ENCODE data around the gene BCAR1.
"Not testable (repeated sequence)": the region's sequence is repeated elsewhere in the genome, so short reads cannot be mapped to it uniquely, and the experiment has no call there.

The BCAR1 gene

GRCh38 chr16:75224306-75225082 lies 26.9 kb downstream of the BCAR1 start:
- DNase-seq: no peak
- TF ChIP-seq POLR2A (IDR thresholded peaks at IDR 0.05; ENCODE audit: low read length) (no peak), GATA1 (IDR thresholded peaks at IDR 0.05; ENCODE audit: low read depth, low read length) (no peak)

GRCh38 chr16:75223129-75223528 lies 28.3 kb downstream of the BCAR1 start:
- DNase-seq: not testable (repeated sequence)

- DNase-seq: no peak
- no peak for TF ChIP-seq POLR2A (IDR thresholded peaks at IDR 0.05; ENCODE audit: low read length)
- no peak for TF ChIP-seq GATA1 (IDR thresholded peaks at IDR 0.05; ENCODE audit: low read depth, low read length)
These were observed 29.1 kb downstream of the BCAR1 start for GRCh38 chr16:75222271-75222783.

GRCh38 chr16:75219838-75220237 lies 31.6 kb downstream of the BCAR1 start:
- TF ChIP-seq POLR2A (IDR thresholded peaks at IDR 0.05; ENCODE audit: low read length) (no peak), GATA1 (IDR thresholded peaks at IDR 0.05; ENCODE audit: low read depth, low read length) (no peak)
- DNase-seq: no peak

- DNase-seq: no peak
- TF ChIP-seq GATA1 (IDR thresholded peaks at IDR 0.05; ENCODE audit: low read depth, low read length) (no peak), POLR2A (IDR thresholded peaks at IDR 0.05; ENCODE audit: low read length) (no peak)
These were observed 32.3 kb downstream of the BCAR1 start for GRCh38 chr16:75219088-75219487.

- DNase-seq: no peak
- TF ChIP-seq GATA1 (IDR thresholded peaks at IDR 0.05; ENCODE audit: low read depth, low read length) (no peak), POLR2A (IDR thresholded peaks at IDR 0.05; ENCODE audit: low read length) (no peak)
These were observed 33.0 kb downstream of the BCAR1 start, which contains the start of gene CTRB1 for GRCh38 chr16:75218256-75219076. CTRB1 (plus strand) TSS chr16:75218988; CDS start chr16:75219008, 20 bp downstream.

GRCh38 chr16:75217389-75217851 lies 34.0 kb downstream of the BCAR1 start:
- TF ChIP-seq GATA1 (IDR thresholded peaks at IDR 0.05; ENCODE audit: low read depth, low read length) (no peak), POLR2A (IDR thresholded peaks at IDR 0.05; ENCODE audit: low read length) (no peak)
- DNase-seq: no peak

GRCh38 chr16:75216576-75216975 lies 34.8 kb downstream of the BCAR1 start:
- no peak for DNase-seq
- TF ChIP-seq POLR2A (IDR thresholded peaks at IDR 0.05; ENCODE audit: low read length) (no peak), GATA1 (IDR thresholded peaks at IDR 0.05; ENCODE audit: low read depth, low read length) (no peak)

- TF ChIP-seq GATA1 (IDR thresholded peaks at IDR 0.05; ENCODE audit: low read depth, low read length) (no peak), POLR2A (IDR thresholded peaks at IDR 0.05; ENCODE audit: low read length) (no peak)
- no peak for DNase-seq
These were observed 35.3 kb downstream of the BCAR1 start for GRCh38 chr16:75216127-75216526.

- DNase-seq: not testable (repeated sequence)
These were observed 40.1 kb downstream of the BCAR1 start for GRCh38 chr16:75211286-75211685.

GRCh38 chr16:75209944-75210343 lies 41.5 kb downstream of the BCAR1 start:
- no peak for DNase-seq
- TF ChIP-seq POLR2A (IDR thresholded peaks at IDR 0.05; ENCODE audit: low read length) (no peak), GATA1 (IDR thresholded peaks at IDR 0.05; ENCODE audit: low read depth, low read length) (no peak)

GRCh38 chr16:75209514-75209913 lies 41.9 kb downstream of the BCAR1 start:
- DNase-seq: not testable (repeated sequence)

GRCh38 chr16:75208861-75209505 lies 42.4 kb downstream of the BCAR1 start:
- DNase-seq: no peak
- TF ChIP-seq GATA1 (IDR thresholded peaks at IDR 0.05; ENCODE audit: low read depth, low read length): no peak
- TF ChIP-seq POLR2A (IDR thresholded peaks at IDR 0.05; ENCODE audit: low read length): no peak

- DNase-seq: no peak
- TF ChIP-seq POLR2A (IDR thresholded peaks at IDR 0.05; ENCODE audit: low read length) (no peak), GATA1 (IDR thresholded peaks at IDR 0.05; ENCODE audit: low read depth, low read length) (no peak)
These were observed 43.1 kb downstream of the BCAR1 start for GRCh38 chr16:75208242-75208825.
